GM18498 (cell line): Measurements from ENCODE around the gene LYZL1.
"Not testable (repeated sequence)": the region's sequence is repeated elsewhere in the genome, so short reads cannot be mapped to it uniquely, and the experiment has no call there.

Experiments used
- ATAC-seq: cut with Tn5 transposase; IDR thresholded peaks from one replicate; pipeline ENCODE4 v1.9.1; 2021; ENCODE audit warnings: mild to moderate bottlenecking, moderate library complexity; ENCODE audit not compliant: unreplicated experiment

The LYZL1 gene

GRCh38 chr10:29327746-29328102, 38.9 kb downstream of the LYZL1 start:
- no peak for ATAC-seq

GRCh38 chr10:29328983-29329382, 40.1 kb downstream of the LYZL1 start:
- ATAC-seq: no peak

DNA sequence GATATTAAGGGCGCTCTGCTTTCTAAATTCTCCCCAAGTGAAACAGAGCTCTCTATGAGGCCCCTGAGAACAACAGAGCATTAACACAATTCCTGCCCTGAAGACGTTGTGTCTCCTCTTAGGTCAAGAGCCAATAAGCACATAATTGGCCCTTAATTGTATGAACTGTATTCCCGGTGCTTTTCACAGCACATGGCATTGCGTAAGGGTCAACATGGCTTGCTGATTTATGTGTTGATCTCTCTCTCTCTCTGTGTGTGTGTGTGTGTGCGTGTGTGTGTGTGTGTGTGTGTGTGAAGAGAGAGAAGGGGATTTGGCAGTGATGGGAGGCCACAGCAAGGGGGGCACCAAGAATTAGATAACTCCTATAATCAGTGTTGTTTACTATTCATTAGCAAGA, 40.5 kb downstream of the LYZL1 start:
- ATAC-seq: no peak

GRCh38 chr10:29332061-29332760, 43.3 kb downstream of the LYZL1 start:
- ATAC-seq: no peak

- ATAC-seq: no peak
Observed at GRCh38 chr10:29332761-29333148, 43.9 kb downstream of the LYZL1 start.

- ATAC-seq: not testable (repeated sequence)
Observed at GRCh38 chr10:29337526-29337925, 48.7 kb downstream of the LYZL1 start.

DNA sequence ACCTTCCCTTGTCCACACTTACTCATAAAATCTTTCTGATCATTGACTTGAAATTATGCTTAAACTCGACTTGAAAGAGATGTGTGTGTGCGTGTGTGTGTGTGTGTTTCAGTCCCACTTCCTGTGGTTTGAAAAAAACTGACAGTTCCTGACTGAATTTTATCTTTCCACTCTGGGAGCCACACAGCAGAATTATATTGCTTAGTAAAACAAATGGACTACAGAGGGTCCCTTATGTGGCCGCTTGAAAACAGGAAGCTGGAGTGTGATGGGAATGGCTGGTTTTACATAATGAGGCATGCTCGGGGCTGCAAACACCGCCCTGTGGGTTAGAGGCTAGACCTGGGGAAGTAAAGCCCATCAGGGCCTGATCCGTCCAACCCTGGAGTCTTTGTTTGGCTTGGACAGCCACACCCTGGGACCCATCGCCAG, 54.8 kb downstream of the LYZL1 start:
- no peak for ATAC-seq

- no peak for ATAC-seq
Observed at GRCh38 chr10:29344073-29344820, 55.4 kb downstream of the LYZL1 start.

DNA sequence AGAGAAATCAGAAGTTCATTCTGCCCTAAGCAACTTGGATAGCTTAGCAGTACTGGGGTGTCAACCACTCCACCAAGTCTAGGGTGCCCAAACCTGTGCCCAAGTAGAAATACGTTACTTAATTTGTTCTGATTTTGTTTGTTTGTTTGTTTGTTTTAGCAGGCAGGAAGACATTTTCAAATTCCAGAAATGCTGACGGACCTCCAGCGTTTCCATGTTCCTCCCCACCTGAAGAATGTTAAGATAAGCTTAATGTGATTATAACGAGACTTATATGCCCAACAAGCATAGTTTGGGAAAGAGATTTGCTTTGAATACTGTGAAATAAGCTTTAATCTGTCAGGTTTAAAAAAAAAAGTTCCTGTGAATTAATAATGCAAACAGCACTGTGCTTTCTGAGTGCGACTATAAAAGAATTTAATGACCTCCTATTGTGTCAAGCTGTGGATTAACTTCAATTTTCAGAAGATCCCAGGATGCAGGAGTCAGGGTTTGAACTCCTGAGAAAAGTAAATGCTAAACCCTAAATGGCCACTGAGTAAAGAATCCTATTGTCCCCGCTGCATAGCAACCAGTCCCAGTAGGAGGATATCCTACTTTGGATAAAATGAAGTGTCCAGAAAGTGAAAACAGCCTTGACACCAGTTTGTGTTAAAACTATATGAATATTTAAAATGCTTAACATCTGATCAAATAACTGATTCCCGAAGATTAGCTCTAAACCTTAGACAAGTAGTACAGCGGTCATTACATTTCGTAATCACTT, 56.5 kb downstream of the LYZL1 start:
- no peak for ATAC-seq

GRCh38 chr10:29345910-29346209, 57.0 kb downstream of the LYZL1 start:
- ATAC-seq: no peak

- no peak for ATAC-seq
Observed at GRCh38 chr10:29346296-29347001, 57.6 kb downstream of the LYZL1 start.

DNA sequence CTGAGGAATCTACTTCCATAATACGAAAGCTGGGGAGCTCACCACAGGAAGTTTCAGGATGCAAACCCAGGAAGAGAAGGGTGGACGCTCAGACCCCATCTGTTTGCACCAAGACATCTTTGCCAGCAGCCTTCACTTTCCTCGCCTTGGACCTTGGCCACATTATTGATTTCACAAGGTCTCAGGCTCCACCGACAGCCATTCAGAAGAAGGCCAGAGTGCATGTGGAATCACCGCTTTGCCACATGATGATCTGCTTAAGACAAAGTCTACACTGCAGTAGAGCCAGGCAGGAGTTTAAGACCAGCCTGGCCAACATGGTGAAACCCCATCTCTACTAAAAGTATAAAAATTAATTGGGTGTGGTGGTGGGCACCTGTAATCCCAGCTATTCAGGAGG, 60.0 kb downstream of the LYZL1 start:
- no peak for ATAC-seq

GRCh38 chr10:29353305-29353704, 64.4 kb downstream of the LYZL1 start:
- ATAC-seq: no peak

GRCh38 chr10:29353887-29354561, 65.2 kb downstream of the LYZL1 start:
- ATAC-seq: no peak

DNA sequence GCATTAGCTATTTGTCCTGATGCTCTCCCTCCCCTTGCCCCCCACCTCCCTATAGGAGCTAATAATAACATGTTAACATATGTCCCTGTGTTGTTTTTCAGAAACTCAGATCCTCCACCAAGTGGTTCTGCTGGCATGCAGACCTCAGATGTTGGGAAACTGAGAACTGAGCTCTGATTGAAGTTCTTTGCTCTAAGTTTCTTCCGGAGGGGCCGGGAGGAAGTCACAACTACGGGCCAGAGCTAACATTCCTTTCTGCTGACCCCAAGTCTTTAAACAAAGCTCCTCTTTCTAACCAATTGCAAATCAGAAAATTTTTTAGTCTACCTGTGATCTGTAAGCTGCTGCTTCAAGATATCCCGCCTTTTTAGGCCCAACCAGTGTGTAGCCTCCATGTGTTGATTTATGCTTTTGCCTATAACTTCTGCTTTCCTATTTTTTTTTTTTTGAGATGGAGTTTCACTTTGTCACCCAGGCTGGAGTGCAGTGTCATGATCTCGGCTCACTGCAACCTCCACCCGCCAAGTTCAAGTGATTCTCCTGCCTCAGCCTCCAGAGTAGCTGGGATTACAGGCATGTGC, 66.6 kb downstream of the LYZL1 start:
- ATAC-seq: no peak

DNA sequence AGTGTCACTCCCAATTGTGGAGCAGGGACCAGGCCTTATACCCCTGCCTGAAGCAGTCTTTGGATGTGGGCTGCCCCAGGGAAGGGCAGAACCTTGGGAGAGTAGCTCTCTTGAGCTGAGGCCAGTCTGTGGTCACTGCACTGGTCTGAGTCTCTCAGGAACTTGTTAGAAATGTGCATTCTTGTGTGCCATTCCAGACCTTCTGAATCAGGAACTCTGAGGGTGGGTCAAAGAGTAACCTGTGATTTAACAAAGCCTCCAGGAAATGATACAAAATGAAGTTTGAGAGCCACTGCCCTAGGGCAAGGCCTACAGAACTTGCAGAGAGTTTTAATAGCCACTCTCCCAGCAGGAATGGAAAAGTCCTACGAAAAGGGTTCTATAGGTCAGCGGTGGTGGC, 68.1 kb downstream of the LYZL1 start:
- no peak for ATAC-seq

GRCh38 chr10:29358010-29358616, 69.2 kb downstream of the LYZL1 start:
- no peak for ATAC-seq

DNA sequence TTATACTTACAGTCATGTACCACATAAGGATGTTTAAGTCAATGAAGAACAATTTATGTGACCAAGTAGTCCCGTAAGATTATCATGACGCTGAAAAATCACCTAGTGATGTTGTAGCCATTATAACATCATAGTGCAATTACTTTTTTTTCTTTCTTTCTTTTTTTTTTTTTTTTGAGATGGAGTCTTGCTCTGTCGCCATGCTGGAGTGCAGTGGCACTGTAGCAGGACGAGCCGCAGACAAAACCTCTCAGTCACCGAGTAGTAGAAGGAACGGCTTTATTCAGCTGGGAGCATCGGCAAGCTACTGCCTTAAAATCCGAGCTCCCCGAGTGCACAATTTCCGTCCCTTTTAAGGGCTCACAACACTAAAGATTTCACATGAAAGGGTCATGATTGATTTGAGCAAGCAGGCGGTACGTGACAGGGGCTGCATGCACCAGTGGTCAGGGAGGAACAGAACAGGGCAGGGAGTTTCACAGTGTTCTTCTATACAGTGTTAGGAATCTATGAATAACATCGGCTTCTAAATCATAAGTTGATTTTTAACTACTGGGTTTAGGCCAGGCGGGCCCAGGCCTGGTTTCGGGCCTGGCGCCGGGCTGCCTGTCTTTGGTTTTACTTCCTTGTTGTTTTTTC, 71.5 kb downstream of the LYZL1 start:
- ATAC-seq: not testable (repeated sequence)
